Gastrocnemius medialis (tissue), 4 donors: Measurements from ENCODE around the gene DMTF1.

ENCODE experiments used
- CTCF ChIP-seq, 5 experiments: fragments of 450-650 bp in 3 of 5; fragments of 200-600 bp in 2 of 5; sonication (generic) in 2 of 5; IDR thresholded peaks in 4 of 5; conservative IDR thresholded peaks in 1 of 5; 1 replicate in 4 of 5; 2 replicates in 1 of 5; pipeline ENCODE4 v1.5.1; 2016 to 2019; ENCODE audit warnings: antibody characterized with exemption in 5 of 5, mild to moderate bottlenecking in 3 of 5, moderate library complexity in 3 of 5
- POLR2A ChIP-seq, 2 donors: fragments of 450-650 bp; IDR thresholded peaks; one replicate each; pipeline ENCODE4 v1.6.1; 2017; ENCODE audit warnings: antibody characterized with exemption in 2 of 2, mild to moderate bottlenecking in 2 of 2, moderate library complexity in 2 of 2

- TF ChIP-seq CTCF (IDR thresholded peaks at IDR 0.05 in 4 of 5, conservative IDR thresholded peaks at IDR 0.05 in 1 of 5) (no peak), POLR2A (IDR thresholded peaks at IDR 0.05) (no peak)
Observed at GRCh38 chr7:87234949-87235348, 82.7 kb downstream of the DMTF1 start.
